OCI-LY1 (cell line): Measurements from ENCODE around the gene RAB3C.

Source experiments
- H2AFZ ChIP-seq: fragments of 200-600 bp; sonication (generic), shearing (Covaris generic); 2 replicates; pipeline ENCODE4 v1.6.0; 2014; ENCODE audit warnings: antibody characterized with exemption, mild to moderate bottlenecking, low read length
- H3F3A ChIP-seq: fragments of 200-600 bp; sonication (generic), shearing (Covaris generic); 2 replicates; pipeline ENCODE4 v1.6.0; 2014; ENCODE audit warnings: mild to moderate bottlenecking, antibody characterized with exemption, low read length, moderate library complexity; ENCODE audit not compliant: insufficient read depth
- H3K27ac ChIP-seq: fragments of 200-600 bp; sonication (generic); 2 replicates; pipeline ENCODE4 v1.5.1; 2014; ENCODE audit warnings: low read length, mixed run types, mild to moderate bottlenecking, low read depth; ENCODE audit not compliant: poor library complexity, severe bottlenecking
- H3K27me3 ChIP-seq: fragments of 200-600 bp; sonication (generic); 2 replicates; pipeline ENCODE4 v1.6.0; 2014; ENCODE audit warnings: antibody characterized with exemption, mild to moderate bottlenecking, low read length, moderate library complexity; ENCODE audit not compliant: insufficient read depth
- H3K36me3 ChIP-seq: fragments of 200-600 bp; sonication (generic); 2 replicates; pipeline ENCODE4 v1.6.1; 2014; ENCODE audit warnings: mild to moderate bottlenecking, antibody characterized with exemption, low read length, moderate library complexity, mixed read lengths; ENCODE audit not compliant: insufficient read depth
- H3K4me1 ChIP-seq: fragments of 200-600 bp; sonication (generic); 2 replicates; pipeline ENCODE4 v1.5.1; 2014; ENCODE audit warnings: mild to moderate bottlenecking, low read length, moderate library complexity; ENCODE audit not compliant: insufficient read depth, severe bottlenecking
- H3K4me2 ChIP-seq: fragments of 200-600 bp; sonication (generic), shearing (Covaris generic); 2 replicates; pipeline ENCODE4 v1.6.1; 2014; ENCODE audit warnings: low read length
- H3K4me3 ChIP-seq: fragments of 200-600 bp; sonication (generic); 2 replicates; pipeline ENCODE4 v1.5.1; 2014; ENCODE audit warnings: low read length, low read depth, mild to moderate bottlenecking, mixed read lengths; ENCODE audit not compliant: poor library complexity, severe bottlenecking
- H3K79me2 ChIP-seq: fragments of 200-600 bp; shearing (Covaris generic); 2 replicates; pipeline ENCODE4 v1.6.1; 2016; ENCODE audit warnings: mixed run types, low read length, mixed read lengths; ENCODE audit not compliant: insufficient read depth
- H3K9ac ChIP-seq: fragments of 200-600 bp; sonication (generic), shearing (Covaris generic); 2 replicates; pipeline ENCODE4 v1.6.1; 2014; ENCODE audit warnings: mild to moderate bottlenecking, low read length, mixed read lengths
- H3K9me2 ChIP-seq: fragments of 200-600 bp; sonication (generic), shearing (Covaris generic); 2 replicates; pipeline ENCODE4 v1.6.1; 2014; ENCODE audit warnings: low read depth, mild to moderate bottlenecking, low read length, mixed read lengths
- H3K9me3 ChIP-seq: fragments of 200-600 bp; shearing (Covaris generic); 2 replicates; pipeline ENCODE4 v1.6.1; 2014; ENCODE audit warnings: low read length, mixed read lengths
- H4K20me1 ChIP-seq: fragments of 200-600 bp; sonication (generic), shearing (Covaris generic); 2 replicates; pipeline ENCODE4 v1.6.0; 2016; ENCODE audit warnings: mild to moderate bottlenecking, low read length; ENCODE audit not compliant: insufficient read depth
- EZH2 ChIP-seq: fragments of 200-600 bp; sonication (generic), shearing (Covaris generic); IDR thresholded peaks from 2 replicates; pipeline ENCODE4 v1.8.0; 2017; ENCODE audit warnings: borderline replicate concordance, mixed run types, mild to moderate bottlenecking, antibody characterized with exemption, low read length, moderate library complexity, mixed read lengths
- TF ChIP-seq, protein P1 (sequence below): fragments of 200-600 bp; sonication (generic), shearing (Covaris generic); IDR thresholded peaks from 2 replicates; pipeline ENCODE4 v1.5.1; 2017; ENCODE audit warnings: mild to moderate bottlenecking, antibody characterized with exemption, low read length, moderate library complexity, mixed read lengths

The RAB3C gene

DNA sequence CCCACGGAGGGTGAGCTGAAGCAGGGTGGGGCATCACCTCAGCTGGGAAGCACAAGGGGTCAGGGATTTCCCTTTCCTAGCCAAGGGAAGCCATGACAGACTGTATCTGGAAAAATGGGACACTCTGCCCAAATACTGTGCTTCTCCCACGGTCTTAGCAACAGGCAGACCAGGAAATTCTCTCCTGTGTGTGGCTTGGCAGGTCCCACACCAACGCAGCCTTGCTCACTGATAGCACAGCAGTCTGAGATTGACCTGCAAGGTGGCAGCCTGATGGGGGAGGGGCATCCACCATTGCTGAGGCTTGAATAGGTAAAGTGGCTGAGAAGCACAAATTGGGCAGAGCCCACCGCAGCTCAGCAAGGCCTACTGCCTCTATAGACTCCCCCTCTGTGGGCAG lies 23.2 kb downstream of the RAB3C start:
- no peak overlapping the region for H3K9ac ChIP-seq
- H4K20me1 ChIP-seq: no peaks in the 10 kb centered on the region

GRCh38 chr5:58615972-58616371 lies 33.1 kb downstream of the RAB3C start:
- Histone ChIP-seq H3K36me3 (no peaks in the 10 kb centered on the region), H4K20me1 (no peaks in the 10 kb centered on the region), H3K79me2 (no peaks in the 10 kb centered on the region), H3K9ac (no peak overlapping the region), H3K4me3 (no peak overlapping the region), H3K4me2 (no peak overlapping the region), H3K4me1 (no peaks in the 10 kb centered on the region), H2AFZ (no peak overlapping the region), H3F3A (no peaks in the 10 kb centered on the region), H3K9me3 (no peaks in the 10 kb centered on the region), H3K27ac (no peak overlapping the region), H3K9me2 (no peaks in the 10 kb centered on the region), H3K27me3 (no peaks in the 10 kb centered on the region)
- TF ChIP-seq EZH2: no peak
- TF ChIP-seq, protein P1, sequence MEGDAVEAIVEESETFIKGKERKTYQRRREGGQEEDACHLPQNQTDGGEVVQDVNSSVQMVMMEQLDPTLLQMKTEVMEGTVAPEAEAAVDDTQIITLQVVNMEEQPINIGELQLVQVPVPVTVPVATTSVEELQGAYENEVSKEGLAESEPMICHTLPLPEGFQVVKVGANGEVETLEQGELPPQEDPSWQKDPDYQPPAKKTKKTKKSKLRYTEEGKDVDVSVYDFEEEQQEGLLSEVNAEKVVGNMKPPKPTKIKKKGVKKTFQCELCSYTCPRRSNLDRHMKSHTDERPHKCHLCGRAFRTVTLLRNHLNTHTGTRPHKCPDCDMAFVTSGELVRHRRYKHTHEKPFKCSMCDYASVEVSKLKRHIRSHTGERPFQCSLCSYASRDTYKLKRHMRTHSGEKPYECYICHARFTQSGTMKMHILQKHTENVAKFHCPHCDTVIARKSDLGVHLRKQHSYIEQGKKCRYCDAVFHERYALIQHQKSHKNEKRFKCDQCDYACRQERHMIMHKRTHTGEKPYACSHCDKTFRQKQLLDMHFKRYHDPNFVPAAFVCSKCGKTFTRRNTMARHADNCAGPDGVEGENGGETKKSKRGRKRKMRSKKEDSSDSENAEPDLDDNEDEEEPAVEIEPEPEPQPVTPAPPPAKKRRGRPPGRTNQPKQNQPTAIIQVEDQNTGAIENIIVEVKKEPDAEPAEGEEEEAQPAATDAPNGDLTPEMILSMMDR: no peak

More for the DNA sequence above, 23.2 kb downstream of the RAB3C start:
- H3K9me2 ChIP-seq: no peaks in the 10 kb centered on the region
- no peaks in the 10 kb centered on the region for H3K27me3 ChIP-seq
- H3K27ac ChIP-seq: no peak overlapping the region
- H3K4me3 ChIP-seq: no peak overlapping the region
- H3F3A ChIP-seq: no peaks in the 10 kb centered on the region
- no peak overlapping the region for H3K4me2 ChIP-seq
- no peaks in the 10 kb centered on the region for H3K36me3 ChIP-seq
- no peaks in the 10 kb centered on the region for H3K9me3 ChIP-seq
- H3K79me2 ChIP-seq: no peaks in the 10 kb centered on the region
- H2AFZ ChIP-seq: no peak overlapping the region
- H3K4me1 ChIP-seq: no peaks in the 10 kb centered on the region
- no peak for TF ChIP-seq EZH2
- TF ChIP-seq, protein P1: no peak

DNA sequence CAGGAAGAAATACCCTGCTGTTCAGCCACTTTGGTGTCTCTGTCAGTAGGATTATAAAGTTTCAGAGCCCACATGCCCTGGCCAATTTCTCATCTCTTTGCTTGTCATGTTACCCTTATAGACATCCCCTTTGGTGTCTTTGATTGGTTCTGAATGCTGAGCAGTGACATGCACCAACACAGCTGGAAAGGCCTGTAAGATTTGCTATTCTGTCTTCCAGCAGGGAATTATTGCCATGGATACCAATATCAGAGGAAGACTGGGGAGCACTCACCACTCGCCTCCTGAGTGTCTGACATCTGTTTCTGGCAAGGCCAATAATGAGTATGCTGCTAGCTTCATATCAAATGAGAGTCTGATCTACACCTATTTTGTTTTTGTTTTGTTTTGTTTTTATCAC lies 34.4 kb downstream of the RAB3C start:
- TF ChIP-seq, protein P1: no peak
- no peak for TF ChIP-seq EZH2
- H3K4me1 ChIP-seq: no peaks in the 10 kb centered on the region

More for the DNA sequence above, 34.4 kb downstream of the RAB3C start:
- H3K9me3 ChIP-seq: no peaks in the 10 kb centered on the region
- H3K9me2 ChIP-seq: no peaks in the 10 kb centered on the region
- no peaks in the 10 kb centered on the region for H3K36me3 ChIP-seq
- H3K27me3 ChIP-seq: no peaks in the 10 kb centered on the region
- H3K79me2 ChIP-seq: no peaks in the 10 kb centered on the region
- H3K27ac ChIP-seq: no peak overlapping the region
- no peaks in the 10 kb centered on the region for H4K20me1 ChIP-seq
- H3K4me2 ChIP-seq: no peak overlapping the region
- no peak overlapping the region for H3K9ac ChIP-seq
- no peak overlapping the region for H3K4me3 ChIP-seq
- H3F3A ChIP-seq: no peaks in the 10 kb centered on the region
- no peak overlapping the region for H2AFZ ChIP-seq
